ENCODE data around the gene TACR2.

TACR2 gene

DNA sequence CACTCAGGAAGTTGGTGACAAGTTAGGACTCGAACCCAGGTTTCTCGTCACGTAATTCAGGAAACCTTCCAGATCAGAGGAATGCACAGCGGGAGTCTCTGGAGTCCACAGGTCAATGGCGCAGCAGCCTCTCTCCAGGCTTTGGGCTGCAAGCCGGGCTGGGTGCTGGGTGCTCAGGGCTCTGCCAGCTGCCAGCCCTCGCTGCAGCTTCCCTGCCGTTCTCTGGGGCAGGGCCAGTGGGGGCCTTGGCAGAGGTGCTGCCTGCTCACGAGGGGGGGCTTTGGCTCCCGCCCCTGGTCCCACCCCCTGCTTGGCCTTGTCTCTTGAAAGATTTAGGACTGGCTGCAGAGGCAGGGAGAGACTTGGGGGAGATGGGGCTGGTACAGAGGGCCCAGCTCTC is at the start of gene TACR2:
Gene TACR2, minus strand, starts transcription at position 224 of the 400 bp plus-strand sequence. CDS start 595 bp downstream, outside the sequence.
- DNase-seq (ENCODE audit: extremely low spot score, insufficient read length, low read depth) (no peak), FAIRE-seq (no peak)

DNA sequence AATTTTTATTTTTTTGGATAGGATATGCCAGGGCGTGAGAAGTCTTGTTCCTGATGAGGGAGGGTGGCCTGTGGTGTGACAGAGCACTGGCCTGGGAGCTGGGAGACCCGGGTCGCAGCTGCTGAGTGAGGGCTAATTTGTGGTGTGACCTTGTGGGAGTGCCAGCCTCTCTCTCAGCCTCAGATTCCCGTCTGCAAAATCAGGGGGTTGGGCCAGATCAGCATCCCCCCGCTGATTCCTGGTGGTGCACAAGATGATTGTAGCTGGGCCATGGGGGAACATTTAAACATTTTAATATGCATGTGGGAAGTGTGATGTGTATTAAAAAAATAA is 49.4 kb upstream of the TACR2 start:
- FAIRE-seq: no peak
- DNase-seq (ENCODE audit: extremely low spot score, insufficient read length, low read depth): no peak

DNA sequence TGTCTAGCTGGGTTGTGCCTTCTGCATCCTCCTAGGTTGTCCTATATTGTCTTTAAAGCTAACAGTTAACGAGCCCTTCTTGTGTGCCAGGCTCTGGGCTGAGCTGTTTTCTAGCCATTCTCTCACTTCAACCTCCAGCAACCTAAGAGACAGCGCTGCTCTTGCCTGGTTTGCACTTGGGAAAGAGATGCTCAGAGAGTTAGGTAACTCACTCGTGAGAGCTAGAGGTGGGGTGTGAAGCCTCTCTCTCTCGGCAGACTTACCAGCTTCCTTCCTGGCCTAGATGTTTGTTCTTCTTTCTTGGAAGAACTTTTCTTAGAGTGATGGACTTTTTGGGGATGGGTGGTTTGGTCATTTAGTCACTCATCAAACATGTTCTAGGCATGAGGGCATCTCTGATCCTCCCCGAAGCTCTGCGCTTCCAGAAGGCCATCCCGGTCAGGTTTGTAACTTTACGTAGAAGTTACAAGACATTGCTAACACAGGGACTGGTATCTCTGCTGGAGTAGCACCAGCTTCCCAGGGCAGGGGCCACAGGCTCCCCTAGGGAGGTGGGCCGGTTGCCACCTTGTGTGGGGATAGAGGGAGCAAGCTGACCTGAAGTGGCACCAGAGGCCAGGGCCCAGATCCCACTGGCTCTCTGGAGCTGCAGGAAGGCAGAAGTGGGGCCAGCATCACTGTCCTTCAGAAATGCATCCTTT is 48.9 kb upstream of the TACR2 start:
- no peak for DNase-seq (ENCODE audit: extremely low spot score, insufficient read length, low read depth)
- FAIRE-seq: no peak

DNA sequence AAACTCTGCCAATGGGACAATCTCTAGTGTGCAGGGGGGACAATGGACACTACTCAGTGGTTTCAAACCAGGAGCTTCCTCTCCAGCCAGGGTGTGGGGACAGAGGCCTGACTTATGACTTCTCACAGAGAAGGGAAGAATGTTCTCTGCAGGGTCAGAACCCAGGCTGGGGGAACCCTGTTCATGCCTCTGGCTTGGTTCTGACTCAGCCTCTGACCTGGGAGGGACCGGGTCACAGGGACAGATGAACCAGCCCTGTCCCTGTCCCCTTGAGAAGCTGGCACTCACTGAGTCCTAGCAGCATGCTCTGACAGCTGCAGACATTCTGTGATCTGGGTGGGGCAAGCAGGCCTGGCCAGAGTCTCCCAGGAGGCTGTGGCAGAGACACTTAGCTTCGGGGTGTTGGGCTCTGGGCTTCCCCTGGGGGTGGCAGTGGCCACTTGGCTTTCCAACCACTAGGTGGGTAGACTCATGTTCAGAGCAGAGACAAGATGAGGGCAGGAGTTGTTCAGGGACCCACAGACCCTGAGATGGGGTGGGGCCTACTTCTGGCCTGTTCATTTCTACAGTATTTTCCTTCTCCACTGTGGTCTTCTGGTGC is 48.2 kb upstream of the TACR2 start:
- FAIRE-seq (no peak), DNase-seq (ENCODE audit: extremely low spot score, insufficient read length, low read depth) (no peak)

DNA sequence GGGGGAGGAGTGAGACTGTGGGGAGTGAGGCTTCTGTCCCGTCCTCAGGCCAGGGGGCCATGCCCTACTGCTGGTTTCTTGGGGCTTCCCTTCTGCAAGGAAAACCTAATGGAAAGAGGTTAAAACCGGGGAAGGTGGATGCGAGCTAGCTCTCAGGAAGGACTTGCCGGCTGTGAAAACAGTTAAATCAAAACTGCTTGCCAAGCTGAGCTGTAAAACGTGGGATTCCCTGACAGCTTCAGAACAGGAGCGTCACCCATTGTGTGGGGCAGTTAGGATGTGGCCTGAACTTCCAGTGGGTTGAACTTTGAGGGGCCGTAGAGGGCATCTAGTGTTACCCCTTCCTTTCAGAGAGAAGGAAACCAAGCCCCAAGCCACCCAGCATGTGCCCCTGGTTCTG is 47.7 kb upstream of the TACR2 start:
- FAIRE-seq: no peak
- DNase-seq (ENCODE audit: extremely low spot score, insufficient read length, low read depth): no peak

DNA sequence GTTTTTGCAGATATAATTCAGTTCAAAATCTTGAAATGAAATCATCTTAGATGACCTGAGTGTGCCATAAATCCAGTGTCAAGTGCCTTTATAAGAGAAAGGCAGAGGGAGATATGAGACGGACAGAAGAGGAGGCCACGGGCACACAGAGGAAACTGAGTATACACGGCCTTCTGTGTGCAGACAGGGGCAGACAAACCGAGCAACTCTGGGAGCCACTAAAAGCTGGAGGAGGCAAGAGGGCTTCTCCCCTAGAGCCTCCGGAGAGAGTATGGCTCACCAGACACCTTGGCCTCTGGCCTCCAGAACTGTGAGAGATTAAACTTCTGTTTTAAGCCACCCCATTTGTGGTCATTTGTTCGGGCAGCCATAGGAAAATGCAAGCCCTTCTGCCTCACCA is 47.2 kb upstream of the TACR2 start:
- no peak for DNase-seq (ENCODE audit: extremely low spot score, insufficient read length, low read depth)
- no peak for FAIRE-seq

DNA sequence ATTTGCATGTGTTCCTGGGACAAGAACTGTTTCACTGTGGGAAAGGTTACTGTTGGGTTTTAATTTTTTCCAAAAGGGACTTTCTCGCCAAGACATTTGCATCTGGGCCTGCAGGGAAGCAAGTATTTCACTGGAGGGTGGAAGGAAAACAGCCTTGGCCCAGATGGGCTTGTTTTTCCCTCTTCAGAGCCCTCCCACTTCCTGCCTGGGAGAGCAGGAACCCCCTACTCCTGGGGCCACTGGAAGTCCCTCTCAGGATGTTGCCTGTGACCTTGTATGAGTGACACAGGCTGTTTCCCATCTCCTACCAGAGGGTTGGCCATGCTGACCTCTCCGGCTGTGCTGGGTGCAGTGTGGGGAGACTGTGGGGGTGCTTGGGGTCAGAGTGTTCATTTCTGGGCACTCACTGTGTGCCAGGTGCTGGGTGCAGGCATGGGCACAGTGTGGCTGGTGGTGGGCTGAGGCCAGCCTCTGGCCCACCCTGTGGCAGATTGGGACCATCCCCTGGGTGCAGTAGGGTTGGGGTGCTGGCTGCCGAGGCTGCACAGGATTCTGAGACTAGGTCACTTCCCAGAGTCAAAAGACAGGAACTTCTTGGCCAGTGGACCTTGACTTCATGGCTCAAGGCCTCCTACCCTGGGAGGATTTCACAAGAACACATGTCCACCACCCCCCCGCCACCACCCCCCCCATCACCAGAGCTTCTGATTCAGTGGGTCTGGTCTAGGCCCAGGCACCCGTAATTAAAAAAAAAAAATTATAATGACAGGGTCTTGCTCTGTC is 44.7 kb upstream of the TACR2 start:
- FAIRE-seq (no peak), DNase-seq (ENCODE audit: extremely low spot score, insufficient read length, low read depth) (no peak)

DNA sequence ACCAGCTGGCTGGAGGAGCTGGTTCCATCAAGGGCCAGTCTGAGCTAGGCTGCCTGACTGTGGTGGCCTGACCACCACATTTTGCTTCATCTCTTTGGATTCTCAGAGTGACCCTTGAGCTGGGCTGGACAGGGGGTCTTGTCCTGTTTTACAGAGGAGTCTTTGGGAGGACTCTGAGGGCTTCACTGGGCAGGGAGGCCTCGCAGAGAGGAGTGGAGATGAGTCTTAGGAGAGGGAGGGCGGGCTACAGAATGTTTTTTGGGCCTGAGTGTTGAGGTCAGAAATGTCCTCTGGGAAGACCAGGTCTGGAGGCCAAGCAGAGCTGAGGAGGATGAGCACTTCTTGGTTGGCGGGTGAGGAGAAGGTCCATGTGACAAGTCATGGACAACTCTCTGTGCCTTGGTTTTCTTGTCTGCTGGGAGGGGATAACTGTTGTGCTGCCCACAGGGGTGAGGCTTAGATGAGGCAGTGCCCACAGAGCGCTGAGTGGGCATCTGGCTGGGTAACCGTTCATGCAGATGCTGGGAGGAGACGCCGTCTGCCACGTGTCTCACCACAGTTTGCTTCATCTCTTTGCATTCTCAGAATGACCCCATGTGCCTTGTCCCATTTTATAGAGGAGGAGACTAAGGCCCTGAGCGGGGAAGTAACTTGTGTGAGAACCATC is 44.0 kb upstream of the TACR2 start:
- no peak for FAIRE-seq
- DNase-seq (ENCODE audit: extremely low spot score, insufficient read length, low read depth): no peak

DNA sequence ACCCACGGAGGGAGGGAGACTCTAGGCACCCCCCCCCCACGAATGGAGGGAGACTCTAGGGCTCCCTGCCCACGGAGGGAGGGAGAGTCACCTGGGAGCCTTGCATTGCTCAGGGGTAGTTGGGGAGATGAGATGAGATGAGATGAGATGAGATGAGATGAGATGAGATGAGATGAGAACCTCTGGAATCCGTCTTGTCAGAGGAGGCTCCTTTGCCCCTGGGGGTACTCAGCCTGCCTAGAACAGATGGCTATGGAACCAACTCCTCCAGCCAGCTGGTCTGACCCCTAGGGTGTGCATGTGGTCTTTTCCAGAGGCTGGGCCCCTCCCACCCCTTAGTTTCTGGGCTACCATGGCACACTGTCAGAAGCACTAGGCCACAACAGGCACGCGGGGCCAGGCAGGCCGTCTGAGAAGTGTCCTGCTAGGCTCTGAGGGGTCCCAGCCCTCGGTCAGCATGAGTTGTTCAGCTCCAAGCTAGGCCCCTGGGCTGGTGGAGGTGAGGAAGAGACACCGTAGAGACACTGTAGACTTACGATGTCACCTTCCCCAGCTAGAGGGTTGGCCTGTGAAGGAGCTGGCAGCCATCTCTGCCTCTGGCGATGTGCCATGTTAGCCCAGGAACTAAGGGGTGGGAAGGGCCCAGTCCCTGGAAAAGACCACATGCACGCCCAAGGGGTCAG is 43.3 kb upstream of the TACR2 start:
- no peak for FAIRE-seq
- no peak for DNase-seq (ENCODE audit: extremely low spot score, insufficient read length, low read depth)

DNA sequence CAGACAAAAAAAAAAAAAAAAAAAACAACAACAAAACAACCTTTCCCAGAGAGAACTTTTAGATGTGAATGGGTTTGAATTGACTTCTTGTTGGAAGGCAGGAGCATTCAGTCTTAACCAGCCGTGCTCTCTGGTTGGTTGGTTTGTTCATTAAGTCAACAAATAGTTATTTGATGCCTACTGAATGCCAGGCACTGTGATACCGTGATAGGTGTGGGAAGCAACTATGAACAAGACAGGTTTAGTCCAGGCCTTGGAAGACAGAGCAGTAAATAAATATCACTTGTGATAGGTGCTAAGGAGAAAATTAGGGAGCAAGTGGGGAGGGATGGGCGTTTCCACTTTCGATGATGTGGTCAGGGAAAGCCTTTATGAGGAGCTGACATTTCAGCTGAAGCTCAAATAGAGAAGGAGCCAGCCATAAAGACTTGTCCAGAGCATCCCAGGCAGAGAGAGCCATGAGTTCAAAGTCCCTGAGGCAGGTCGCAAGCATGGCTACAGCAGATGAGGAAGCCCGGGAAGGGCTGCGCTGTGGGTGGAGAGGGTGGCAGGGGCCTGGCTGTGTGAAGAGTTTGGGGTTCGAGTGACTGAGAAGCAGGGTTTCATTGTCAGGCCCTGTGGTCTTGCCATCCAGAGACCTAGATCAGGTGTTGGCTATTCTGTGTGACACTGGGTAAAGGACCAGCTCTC is 42.5 kb upstream of the TACR2 start:
- DNase-seq (ENCODE audit: extremely low spot score, insufficient read length, low read depth) (no peak), FAIRE-seq (no peak)

DNA sequence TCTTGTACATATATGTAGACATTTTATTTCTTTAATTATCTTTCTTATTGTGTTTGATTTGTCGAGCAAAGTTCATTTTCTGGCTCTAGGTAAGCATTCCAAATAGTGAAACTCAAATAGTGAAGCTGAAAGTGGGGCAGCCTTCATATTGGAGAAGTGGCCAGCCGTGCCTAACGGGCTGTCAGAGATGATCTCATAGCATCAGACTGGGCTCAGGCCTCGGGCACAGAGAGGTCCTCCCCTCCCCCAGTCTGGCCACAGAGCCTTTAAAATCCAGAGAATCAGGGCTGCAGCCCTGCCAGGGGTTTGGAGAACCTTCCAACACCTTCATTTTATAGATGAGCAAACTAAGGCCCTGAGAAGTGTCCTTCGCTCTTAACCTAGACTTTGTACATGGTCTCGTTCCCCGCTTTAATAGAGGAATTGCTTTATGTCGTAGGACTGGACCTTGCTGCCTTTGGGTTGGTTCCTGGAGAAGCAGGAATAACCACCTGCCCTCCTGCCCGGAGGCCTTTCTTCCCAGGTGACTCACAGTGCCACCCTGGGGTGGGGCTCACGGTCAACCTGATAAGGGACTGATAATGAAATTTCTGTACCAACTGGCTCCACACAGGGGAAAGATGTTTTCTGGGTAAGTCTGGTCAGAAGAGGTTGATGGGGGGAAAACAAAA is 41.8 kb upstream of the TACR2 start:
- FAIRE-seq: no peak

DNA sequence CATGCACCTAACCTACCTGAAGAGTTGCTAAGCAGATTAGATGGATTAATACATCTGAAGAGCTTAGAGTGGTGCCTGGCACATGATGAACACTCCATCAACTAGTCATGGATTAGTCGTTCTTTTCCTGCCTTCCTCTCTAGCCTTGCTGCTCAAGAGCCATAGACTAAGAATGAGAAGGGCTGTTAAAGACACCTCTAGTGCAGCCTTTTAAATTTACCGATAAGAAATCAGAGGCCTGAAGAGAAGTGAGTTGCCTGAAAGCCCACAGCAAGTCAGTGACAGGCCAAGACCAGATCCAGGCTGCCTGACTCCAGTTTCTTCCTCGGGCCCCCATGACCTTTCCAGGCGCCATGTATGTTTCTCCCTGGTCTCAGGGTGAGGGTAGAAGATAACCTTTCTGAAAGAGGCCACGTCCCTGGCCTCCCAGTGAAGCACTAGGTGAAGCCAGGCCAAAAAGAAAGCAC is 41.1 kb upstream of the TACR2 start:
- DNase-seq (ENCODE audit: extremely low spot score, insufficient read length, low read depth) (no peak), FAIRE-seq (no peak)

More for the DNA sequence above, 41.8 kb upstream of the TACR2 start:
- no peak for DNase-seq (ENCODE audit: extremely low spot score, insufficient read length, low read depth)

DNA sequence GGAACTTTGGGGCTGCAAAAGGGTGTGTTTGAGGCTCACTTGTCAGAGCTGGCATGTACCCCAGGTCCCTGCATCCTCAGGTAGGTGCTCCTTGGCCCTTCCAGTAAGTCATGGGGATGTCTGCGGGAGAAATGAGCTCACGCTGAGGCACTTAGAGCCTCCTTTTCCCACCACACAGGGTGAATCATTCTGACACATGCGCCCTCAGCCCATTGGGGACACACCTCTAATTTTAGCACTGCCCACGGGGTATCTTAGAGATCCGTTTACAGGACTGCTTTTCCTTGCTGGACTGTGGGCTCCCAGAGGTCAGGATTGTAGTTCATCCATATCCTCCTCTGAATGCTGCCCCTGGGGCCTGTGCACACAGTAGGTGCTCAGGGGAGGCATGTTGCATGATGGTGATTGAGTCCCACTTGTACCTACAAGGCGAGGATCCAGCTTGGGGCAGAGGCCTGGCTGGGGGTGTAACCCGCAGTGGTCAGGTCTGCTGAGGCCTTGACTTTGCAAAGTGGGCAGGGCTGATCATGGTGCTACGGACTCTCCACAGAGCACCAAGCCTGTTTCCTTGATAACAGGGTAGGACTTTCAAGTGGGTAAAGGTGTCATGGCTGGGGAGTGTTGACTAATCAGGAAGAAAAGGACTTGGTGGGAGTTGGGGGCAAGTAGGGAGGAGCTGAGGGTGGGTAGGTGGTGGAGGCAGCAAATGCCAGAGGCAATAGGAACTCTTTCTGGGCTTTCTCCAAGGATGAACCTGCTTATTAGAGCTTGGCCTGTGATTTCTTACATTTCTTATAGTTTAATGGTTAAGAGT is 40.4 kb upstream of the TACR2 start:
- no peak for FAIRE-seq
- DNase-seq (ENCODE audit: extremely low spot score, insufficient read length, low read depth): no peak

DNA sequence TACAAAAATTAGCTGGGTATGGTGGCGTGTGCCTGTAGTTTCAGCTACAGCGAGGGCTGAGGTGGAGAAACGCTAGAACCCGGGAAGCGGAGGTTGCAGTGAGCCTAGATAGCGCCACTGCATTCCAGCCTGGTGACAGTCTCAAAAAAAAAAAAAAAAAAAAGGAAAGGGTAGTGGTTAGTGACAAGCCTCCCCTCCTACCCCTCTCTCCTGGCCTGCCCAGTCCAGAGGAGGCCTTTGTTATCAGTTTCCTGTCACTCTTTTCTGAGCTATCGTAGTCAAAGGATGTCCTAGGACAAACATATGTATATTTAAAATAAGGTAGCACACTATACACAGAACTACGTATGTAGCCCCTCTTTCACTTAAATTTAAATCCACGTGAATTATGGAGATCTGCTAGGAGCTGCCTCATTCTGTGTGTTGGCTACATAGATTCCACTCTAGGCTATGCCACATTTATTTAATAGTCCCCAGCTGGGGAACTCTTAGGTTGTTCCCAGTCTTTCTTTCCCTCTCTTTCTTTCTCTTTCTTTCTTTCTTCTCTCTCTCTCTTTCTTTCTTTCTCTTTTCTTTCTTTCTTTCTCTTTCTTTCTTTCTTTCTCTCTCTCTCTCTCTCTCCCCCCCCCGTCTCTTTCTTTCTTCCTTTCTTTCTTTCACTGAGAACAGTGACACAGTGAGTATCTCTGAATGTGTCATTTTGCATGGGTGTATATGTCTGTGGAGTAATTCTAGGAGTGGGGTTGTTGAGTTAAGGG is 38.5 kb upstream of the TACR2 start:
- FAIRE-seq (no peak), DNase-seq (ENCODE audit: extremely low spot score, insufficient read length, low read depth) (no peak)

DNA sequence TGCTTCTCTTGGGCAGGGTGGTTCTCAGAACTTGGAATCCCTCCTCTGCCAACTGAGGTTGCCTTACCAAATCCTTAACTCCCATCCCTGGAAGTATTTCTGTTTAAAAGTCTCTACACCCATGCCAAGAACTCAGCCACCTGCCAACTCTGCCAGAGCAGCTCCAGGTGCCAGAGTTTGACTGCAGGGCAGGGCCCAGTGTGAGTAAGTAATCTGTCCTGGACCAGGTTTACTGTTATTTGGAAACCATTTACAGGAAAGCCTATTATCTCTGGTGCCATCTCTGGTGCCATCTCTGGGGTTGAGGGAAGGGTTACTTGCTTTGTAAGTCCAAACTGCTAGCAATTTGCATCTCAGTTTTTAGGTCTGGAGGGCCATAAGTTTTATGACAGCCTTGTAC is 37.1 kb upstream of the TACR2 start:
- no peak for DNase-seq (ENCODE audit: extremely low spot score, insufficient read length, low read depth)
- FAIRE-seq: no peak

DNA sequence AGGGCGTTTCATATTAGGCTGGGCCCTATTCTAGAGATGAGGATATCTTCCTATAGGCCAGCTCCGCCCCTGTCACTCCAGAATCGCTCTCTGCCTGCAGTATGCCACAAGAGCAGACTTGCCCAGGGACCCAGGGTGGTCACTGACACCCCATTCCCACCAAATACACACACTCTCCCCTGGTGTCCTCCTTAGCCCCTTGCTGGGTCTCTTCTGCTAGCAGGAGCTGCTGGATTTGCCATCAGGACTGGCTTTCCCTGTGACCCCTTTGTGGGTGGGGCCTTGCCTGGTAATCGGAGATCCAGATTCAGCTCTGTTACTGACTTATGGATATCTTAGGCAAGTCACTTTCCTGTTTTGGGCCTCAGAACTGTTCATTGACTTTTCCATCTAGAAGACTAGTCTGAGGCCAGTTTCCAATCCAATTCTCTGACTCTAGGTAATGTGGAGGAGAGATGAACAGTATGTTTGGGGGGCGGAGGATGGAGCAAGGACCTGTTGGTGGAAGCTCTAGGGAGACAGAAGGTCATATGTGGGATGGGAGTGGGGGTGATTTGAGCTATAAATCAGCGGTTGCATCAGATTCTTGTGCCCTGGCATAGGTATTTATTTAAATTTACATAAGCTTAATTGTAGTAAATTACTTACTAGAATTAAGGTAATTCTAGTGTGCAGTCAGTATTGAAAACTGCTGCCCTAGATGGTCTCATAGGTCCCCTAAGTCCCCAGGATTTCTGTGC is 36.1 kb upstream of the TACR2 start:
- FAIRE-seq: no peak
- no peak for DNase-seq (ENCODE audit: extremely low spot score, insufficient read length, low read depth)

DNA sequence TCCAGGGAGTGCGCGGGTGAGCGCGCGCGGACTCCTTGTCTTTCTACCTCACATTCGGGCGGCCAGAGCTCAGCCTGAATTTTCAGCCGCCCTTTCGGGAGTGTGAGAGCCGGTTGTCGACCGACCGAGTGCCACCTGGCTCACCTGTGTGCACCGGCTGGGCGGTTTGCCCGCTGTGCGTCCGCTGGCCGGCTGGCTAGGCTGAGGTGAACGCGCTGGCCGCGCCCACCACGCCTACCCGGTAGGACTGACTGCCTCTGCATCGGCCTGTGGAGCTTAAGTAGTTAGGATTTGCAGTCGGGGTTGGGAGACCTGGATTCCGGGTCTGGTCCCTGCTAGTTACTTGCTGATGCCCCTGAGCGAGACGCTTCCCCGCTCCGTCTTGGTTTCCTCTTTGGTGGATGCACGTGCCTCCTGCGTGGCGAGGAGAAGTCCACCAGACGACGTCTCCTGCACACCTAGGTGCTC is 35.1 kb upstream of the TACR2 start:
- no peak for DNase-seq (ENCODE audit: extremely low spot score, insufficient read length, low read depth)

More for the DNA sequence above, 35.1 kb upstream of the TACR2 start:
- FAIRE-seq: no peak
